Measurements from ENCODE around the gene DNM2. TPM values are rescaled to one million over a fixed set of nuclear protein-coding genes. Genes with fewer than 3 reads are reported as not detected.

Gene DNM2
- total and polyA plus RNA-seq, 10 of the 15 experiments (the other 5 are each of a cell fraction or from before 2014, with no cell fraction given): 1.2 to 146 (median 68.9) TPM

GRCh38 chr19:10683582-10683981 lies 34.3 kb upstream of the DNM2 start:
- SMC1A ChIA-PET (ENCODE audit: uncharacterized antibody, unreplicated experiment): interaction anchor here (0.7 kb wide), 1 partner anchor 16 kb away, joined by 3 read pairs; no protein-coding TSS in a partner anchor
- CTCF ChIA-PET: no interaction called here

More at GRCh38 chr19:10683582-10683981, 34.3 kb upstream of the DNM2 start:
- H3K9ac ChIP-seq (ENCODE audit: control insufficient read depth, insufficient read depth, low read length): no peak overlapping the region
- no peak overlapping the region for H2AFZ ChIP-seq (ENCODE audit: control insufficient read depth, low read depth, low read length)
- no TSS peak for BruUV-seq (replicated peaks)
- intact Hi-C loops (cut with micrococcal nuclease; ENCODE audit: unreplicated experiment) (no loop called here), in situ Hi-C loops (cut with MboI) (no loop called here)
- ChIA-PET POLR2A (no interaction called here), RAD21 (ENCODE audit: unreplicated experiment) (no interaction called here)
- DNase-seq (ENCODE audit: low read depth, low spot score) (no peak), FAIRE-seq (no peak), ATAC-seq (no peak)
- H4K20me1 ChIP-seq (ENCODE audit: control insufficient read depth, insufficient read depth): peaks cover 2% of the 10 kb centered on the region; the same call in 1 of the 2 replicates
- H3K9me3 ChIP-seq (replicated peaks; ENCODE audit: control insufficient read depth, insufficient read depth, low read length): no peaks in the 10 kb centered on the region
- H3K27me3 ChIP-seq (replicated peaks in 1 of 2; ENCODE audit: control insufficient read depth in 2 of 2, insufficient read depth in 2 of 2, low read length in 1 of 2): no peaks in the 10 kb centered on the region
- TF ChIP-seq IRF4 (IDR thresholded peaks at IDR 0.05; ENCODE audit: low read depth, low read length): no peak
- TF ChIP-seq POLR2AphosphoS5 (IDR thresholded peaks at IDR 0.05; ENCODE audit: low read length): 0 out of 2 replicates have a peak, but pooled peaks have one; percentile 9
- TF ChIP-seq CUX1 (IDR thresholded peaks at IDR 0.05; ENCODE audit: insufficient replicate concordance, low read depth, low read length): no peak
- H3K4me1 ChIP-seq (ENCODE audit: control insufficient read depth, insufficient read depth, low read length): no peaks in the 10 kb centered on the region
- no peak overlapping the region for H3K4me3 ChIP-seq
- peaks cover 57 to 80% of the 10 kb centered on the region in 2 experiments for H3K36me3 ChIP-seq (ENCODE audit: control insufficient read depth in 2 of 2, insufficient read depth in 2 of 2, low read length in 1 of 2)
- H3K79me2 ChIP-seq (ENCODE audit: control insufficient read depth, insufficient read depth, low read length): no peaks in the 10 kb centered on the region
- 95% methylated on average over 21 of the region's 21 CpGs for WGBS (ENCODE audit: insufficient coverage, insufficient replicate concordance, low lambda C conversion rate, missing lambda C conversion rate)
- no peak overlapping the region for H3K27ac ChIP-seq (ENCODE audit: control insufficient read depth, insufficient read depth)
- H3K4me2 ChIP-seq (ENCODE audit: control insufficient read depth, insufficient read depth): no peak overlapping the region
